Measurements from ENCODE around the gene UBN2.
"Not testable (repeated sequence)": the region's sequence is repeated elsewhere in the genome, so short reads cannot be mapped to it uniquely, and the experiment has no call there.

UBN2 gene

GRCh38 chr7:139230774-139231512, at the start of gene UBN2:
Gene UBN2, plus strand, starts transcription at chr7:139231237. Its CDS starts 248 bp downstream, at chr7:139231485.
- peak; percentile 89 for DNase-seq

- no peak for DNase-seq
These were observed 49.6 kb upstream of the UBN2 start for GRCh38 chr7:139181404-139181803.

- DNase-seq = no peak
These were observed 48.7 kb upstream of the UBN2 start for GRCh38 chr7:139182363-139182762.

GRCh38 chr7:139183251-139183650, 47.8 kb upstream of the UBN2 start:
- DNase-seq = no peak

- no peak for DNase-seq
These were observed 47.1 kb upstream of the UBN2 start for GRCh38 chr7:139183878-139184338.

- DNase-seq = no peak
These were observed 44.9 kb upstream of the UBN2 start for GRCh38 chr7:139186146-139186545.

- DNase-seq = no peak
These were observed 41.7 kb upstream of the UBN2 start for GRCh38 chr7:139189357-139189756.

GRCh38 chr7:139192014-139192706, 38.9 kb upstream of the UBN2 start:
- DNase-seq = no peak

GRCh38 chr7:139200382-139200781, 30.7 kb upstream of the UBN2 start:
- DNase-seq = no peak

- no peak for DNase-seq
These were observed 27.0 kb upstream of the UBN2 start for GRCh38 chr7:139203992-139204391.

GRCh38 chr7:139205843-139206242, 25.2 kb upstream of the UBN2 start:
- DNase-seq = no peak

- no peak for DNase-seq
These were observed 18.9 kb upstream of the UBN2 start for GRCh38 chr7:139212133-139212532.

GRCh38 chr7:139213489-139213888, 17.5 kb upstream of the UBN2 start:
- DNase-seq = not testable (repeated sequence)

- DNase-seq = no peak
These were observed 12.9 kb upstream of the UBN2 start for GRCh38 chr7:139218173-139218572.

- DNase-seq = no peak
These were observed 6.8 kb upstream of the UBN2 start for GRCh38 chr7:139224219-139224618.

GRCh38 chr7:139224836-139225235, 6.2 kb upstream of the UBN2 start:
- DNase-seq = not testable (repeated sequence)

GRCh38 chr7:139225286-139226157, 5.5 kb upstream of the UBN2 start:
- not testable (repeated sequence) for DNase-seq

- not testable (repeated sequence) for DNase-seq
These were observed 4.9 kb upstream of the UBN2 start for GRCh38 chr7:139226158-139226515.

GRCh38 chr7:139226988-139227488, 4.0 kb upstream of the UBN2 start:
- DNase-seq = not testable (repeated sequence)

- DNase-seq = no peak
These were observed 1.0 kb upstream of the UBN2 start for GRCh38 chr7:139230023-139230422.

- DNase-seq = no peak
These were observed 608 bp upstream of the UBN2 start for GRCh38 chr7:139230484-139230773.

GRCh38 chr7:139231513-139232376, 708 bp downstream of the UBN2 start:
- no peak for DNase-seq

- no peak for DNase-seq
These were observed 1.3 kb downstream of the UBN2 start for GRCh38 chr7:139232377-139232717.
